IMR-90 (cell line): ENCODE measurements around the gene CAPN9. TPM values are rescaled to one million over a fixed set of nuclear protein-coding genes. Genes with fewer than 3 reads are reported as not detected.

Experiments
- ATAC-seq: fragments of 200-7000 bp; cut with Tn5 transposase; 2 replicates; pipeline ENCODE4 v1.9.1; 2020; ENCODE audit warnings: low read depth, mild to moderate bottlenecking, moderate library complexity
- BruUV-seq: library from RNA; stranded (reverse); fragments of 400-500 nt; replicated peaks from 2 replicates; lab custom pipeline; 2021; lab: Mats Ljungman, UMichigan
- CTCF ChIA-PET: fragments of 300-600 bp; formaldehyde crosslinking; extraction: SDS; loops from one replicate; lab custom pipeline; 2021; ENCODE audit warnings: antibody characterized with exemption; lab: Yijun Ruan, JAX
- POLR2A ChIA-PET: fragments of 300-600 bp; sonication (Branson Sonifier 250); formaldehyde crosslinking; loops from one replicate; lab custom pipeline; 2022; ENCODE audit warnings: antibody characterized with exemption; ENCODE audit not compliant: unreplicated experiment; lab: Charles Lee
- DNase-seq: peaks from one replicate; pipeline ENCODE4 v3.0.0; 2013
- H2AFZ ChIP-seq: replicated peaks from 2 replicates; pipeline ENCODE3; 2013; ENCODE audit warnings: low read length, mild to moderate bottlenecking; ENCODE audit not compliant: poor library complexity
- H2AK5ac ChIP-seq: 2 replicates; pipeline ENCODE4 v1.6.1; 2013; ENCODE audit warnings: low read depth, low read length, inconsistent platforms
- H2AK9ac ChIP-seq: replicated peaks from 2 replicates; pipeline ENCODE3; 2013; ENCODE audit warnings: mild to moderate bottlenecking, low read depth, low read length, moderate library complexity; ENCODE audit not compliant: poor library complexity
- H2BK120ac ChIP-seq: 2 replicates; pipeline ENCODE4 v1.6.1; 2013; ENCODE audit warnings: low read depth, low read length, inconsistent platforms
- H2BK15ac ChIP-seq: 3 replicates; pipeline ENCODE4 v1.6.1; 2013; ENCODE audit warnings: low read depth, low read length, inconsistent platforms
- H2BK20ac ChIP-seq: 2 replicates; pipeline ENCODE4 v1.6.1; 2013; ENCODE audit warnings: low read depth, mild to moderate bottlenecking, inconsistent platforms, low read length, moderate library complexity
- H2BK5ac ChIP-seq: 2 replicates; pipeline ENCODE4 v1.6.1; 2013; ENCODE audit warnings: mild to moderate bottlenecking, low read depth, low read length, inconsistent platforms; ENCODE audit not compliant: poor library complexity, severe bottlenecking
- H3K14ac ChIP-seq: replicated peaks from 2 replicates; pipeline ENCODE4 v1.6.1; 2013; ENCODE audit warnings: low read depth, low read length, inconsistent platforms
- H3K18ac ChIP-seq: 2 replicates; pipeline ENCODE4 v1.6.1; 2013; ENCODE audit warnings: low read depth, low read length, control low read depth
- H3K23ac ChIP-seq: 2 replicates; pipeline ENCODE4 v1.6.1; 2013; ENCODE audit warnings: low read depth, low read length, inconsistent platforms
- H3K27ac ChIP-seq: 2 replicates; pipeline ENCODE4 v1.5.1; 2013; ENCODE audit warnings: mild to moderate bottlenecking, control low read depth, low read length; ENCODE audit not compliant: insufficient read depth
- H3K27me3 ChIP-seq: 2 replicates; pipeline ENCODE4 v1.6.1; 2013; ENCODE audit warnings: low read length; ENCODE audit not compliant: control insufficient read depth, insufficient read depth
- H3K36me3 ChIP-seq: 2 replicates; pipeline ENCODE4 v1.6.1; 2013; ENCODE audit warnings: low read length, mixed read lengths; ENCODE audit not compliant: control insufficient read depth, insufficient read depth
- H3K4ac ChIP-seq: 2 replicates; pipeline ENCODE4 v1.6.1; 2013; ENCODE audit warnings: low read depth, low read length, inconsistent platforms
- H3K4me1 ChIP-seq: 2 replicates; pipeline ENCODE4 v1.6.1; 2013; ENCODE audit warnings: low read length, mixed read lengths; ENCODE audit not compliant: control insufficient read depth, insufficient read depth
- H3K4me2 ChIP-seq: 2 replicates; pipeline ENCODE4 v1.6.1; 2013; ENCODE audit warnings: low read depth, mild to moderate bottlenecking, control low read depth, low read length, moderate library complexity
- H3K4me3 ChIP-seq: 2 replicates; pipeline ENCODE4 v1.5.1; 2013; ENCODE audit warnings: low read depth, mild to moderate bottlenecking, control low read depth, low read length, moderate library complexity; ENCODE audit not compliant: insufficient read depth
- H3K56ac ChIP-seq: 2 replicates; pipeline ENCODE4 v1.6.1; 2013; ENCODE audit warnings: low read length, inconsistent platforms; ENCODE audit not compliant: insufficient read depth; ENCODE audit errors: extremely low read depth
- H3K79me1 ChIP-seq, 2 experiments: 2 replicates each; pipeline ENCODE4 v1.6.1; 2013; ENCODE audit warnings: low read length in 2 of 2, inconsistent platforms in 1 of 2, low read depth in 1 of 2
- H3K9ac ChIP-seq: 2 replicates; pipeline ENCODE4 v1.6.1; 2013; ENCODE audit warnings: low read depth, low read length, control low read depth
- H3K9me1 ChIP-seq: 2 replicates; pipeline ENCODE4 v1.6.1; 2013; ENCODE audit warnings: low read length, inconsistent platforms; ENCODE audit not compliant: insufficient read depth
- H3K9me3 ChIP-seq: 2 replicates; pipeline ENCODE4 v1.6.1; 2013; ENCODE audit warnings: low read length; ENCODE audit not compliant: control insufficient read depth, insufficient read depth
- H4K20me1 ChIP-seq: 2 replicates; pipeline ENCODE4 v1.6.1; 2013; ENCODE audit warnings: low read length, inconsistent platforms; ENCODE audit not compliant: insufficient read depth
- H4K5ac ChIP-seq: 2 replicates; pipeline ENCODE4 v1.6.1; 2013; ENCODE audit warnings: mild to moderate bottlenecking, low read depth, low read length, control low read depth
- H4K8ac ChIP-seq, 2 experiments: 2 replicates each; pipeline ENCODE4 v1.6.1; 2013; ENCODE audit warnings: low read depth in 2 of 2, low read length in 2 of 2, control low read depth in 1 of 2, inconsistent platforms in 1 of 2
- H4K91ac ChIP-seq: 2 replicates; pipeline ENCODE4 v1.6.1; 2013; ENCODE audit warnings: low read depth, low read length, inconsistent platforms; ENCODE audit not compliant: insufficient read depth
- BHLHE40 ChIP-seq: fragments of 150-350 bp; IDR thresholded peaks from 2 replicates; pipeline ENCODE4 v1.6.1; 2016; ENCODE audit warnings: mild to moderate bottlenecking, low read depth, low read length
- CEBPB ChIP-seq: IDR thresholded peaks from 2 replicates; pipeline ENCODE4 v1.6.1; 2012; ENCODE audit warnings: low read depth, low read length, improper control_type of control experiment
- MAFK ChIP-seq: IDR thresholded peaks from 2 replicates; pipeline ENCODE4 v1.6.1; 2012; ENCODE audit warnings: low read depth, low read length, improper control_type of control experiment
- MXI1 ChIP-seq: IDR thresholded peaks from 2 replicates; pipeline ENCODE4 v1.6.1; 2012; ENCODE audit warnings: low read depth, mild to moderate bottlenecking, low read length, moderate library complexity, borderline replicate concordance
- POLR2A ChIP-seq: IDR thresholded peaks from 2 replicates; pipeline ENCODE4 v1.6.1; 2012; ENCODE audit warnings: mild to moderate bottlenecking, low read depth, low read length
- RFX5 ChIP-seq: IDR thresholded peaks from 2 replicates; pipeline ENCODE4 v1.8.0; 2012; ENCODE audit warnings: low read depth, mild to moderate bottlenecking, low read length, moderate library complexity
- SMC3 ChIP-seq: fragments of 150-350 bp; IDR thresholded peaks from 2 replicates; pipeline ENCODE4 v1.6.1; 2016; ENCODE audit warnings: low read depth, mild to moderate bottlenecking, antibody characterized with exemption, low read length, moderate library complexity
- WGBS, 2 experiments: methylation state at CpG; one replicate each; pipeline versions ENCODE4 v1.1.5 to v1.1.7; 2013; ENCODE audit warnings: missing lambda C conversion rate in 2 of 2; ENCODE audit not compliant: insufficient read length in 1 of 2; ENCODE audit errors: extremely low coverage in 2 of 2; 5-methylcytosine and 5-hydroxymethylcytosine counted together
- dilution Hi-C: fragments of 300-500 bp; cut with HindIII; formaldehyde crosslinking; loops from one replicate; pipeline ENCODE4 v1.14.3; 2018; ENCODE audit warnings: low sequenced_read_pairs; ENCODE audit not compliant: unreplicated experiment
- in situ Hi-C: fragments of 300-500 bp; cut with MboI; formaldehyde crosslinking; loops from 3 replicates; pipeline ENCODE4 v1.14.3; 2019; ENCODE audit warnings: low sequenced_read_pairs, inconsistent platforms, mixed read lengths
- intact Hi-C: fragments of 100-400 bp; cut with micrococcal nuclease; formaldehyde crosslinking; loops from 2 replicates; pipeline ENCODE4 v1.10.0; 2022
- polyA plus RNA-seq, 3 experiments: library from polyadenylated mRNA; depleted of rRNA; stranded (reverse); fragments of >200 nt; gene quantifications; 2 replicates each; pipeline ENCODE4 v1.2.3, GENCODE V29; 2012; ENCODE audit warnings: low replicate concordance in 1 of 3
- total RNA-seq: library from RNA; depleted of rRNA; stranded (reverse); fragments of >200 nt; gene quantifications from 2 replicates; pipeline ENCODE4 v1.2.3, GENCODE V29; 2012
- TF ChIP-seq, protein P1 (sequence below): conservative IDR thresholded peaks from 2 replicates; pipeline ENCODE4 v1.5.1; 2012; ENCODE audit warnings: mild to moderate bottlenecking, low read depth, low read length, improper control_type of control experiment
- TF ChIP-seq, protein P2 (sequence below): fragments of 150-350 bp; IDR thresholded peaks from 2 replicates; pipeline ENCODE4 v1.6.1; 2016; ENCODE audit warnings: low read depth, mild to moderate bottlenecking, low read length, moderate library complexity, borderline replicate concordance

Gene CAPN9
- total and polyA plus RNA-seq, 2 of the 4 experiments (the other 2 are of a cell fraction) = not detected

DNA sequence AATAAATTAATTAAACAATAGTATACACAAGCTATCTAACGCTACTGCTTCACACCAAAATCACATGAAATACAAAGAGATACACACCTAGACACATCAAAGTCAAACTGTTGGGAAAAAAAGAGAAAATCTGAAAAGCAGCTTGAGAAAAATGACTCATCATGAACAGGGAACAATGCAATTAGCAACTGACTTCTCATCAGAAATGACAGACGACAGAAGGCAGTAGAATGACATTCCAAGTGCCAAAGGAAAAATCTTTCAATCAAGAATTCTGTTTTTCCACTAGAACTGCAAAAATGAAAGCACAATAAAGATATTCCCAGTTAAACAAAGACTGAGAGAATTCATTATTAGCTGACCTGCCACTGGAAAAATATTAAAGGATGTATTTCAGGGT is 57.2 kb downstream of the CAPN9 start:
- no CpG with 5 or more reads among the region's 2 CpGs for WGBS, 2 experiments
- Histone ChIP-seq H3K4me1 (no peaks in the 10 kb centered on the region), H3K4me3 (no peak overlapping the region), H2BK15ac (no peak overlapping the region), H3K23ac (no peak overlapping the region), H4K8ac (no peak overlapping the region), H3K36me3 (no peaks in the 10 kb centered on the region), H3K9me3 (no peaks in the 10 kb centered on the region), H3K9me1 (no peaks in the 10 kb centered on the region; the same call in 1 of the 2 replicates), H3K56ac (no peak overlapping the region), H4K20me1 (no peaks in the 10 kb centered on the region), H3K14ac (no peak overlapping the region), H2BK120ac (no peak overlapping the region), H3K27ac (no peak overlapping the region), H4K5ac (no peak overlapping the region), H3K4me2 (no peak overlapping the region), H2AK5ac (no peak overlapping the region), H2BK5ac (no peak overlapping the region), H2AFZ (no peak overlapping the region), H3K4ac (no peak overlapping the region), H4K91ac (no peak overlapping the region), H3K79me1 (no peaks in the 10 kb centered on the region), H3K27me3 (no peaks in the 10 kb centered on the region), H3K18ac (no peak overlapping the region), H2AK9ac (no peak overlapping the region), H2BK20ac (no peak overlapping the region), H3K9ac (no peak overlapping the region)
- in situ Hi-C loops = loop anchor here (5.0 kb wide), 1 partner anchor 103 kb away; no protein-coding TSS in a partner anchor
- DNase-seq = no peak
- ChIA-PET CTCF (interaction anchor here (0.5 kb wide), 1 partner anchor 17 kb away, joined by 3 read pairs; no protein-coding TSS in a partner anchor), POLR2A (no interaction called here)
- no TSS peak for BruUV-seq
- no peak for ATAC-seq
- intact Hi-C loops = no loop called here
- dilution Hi-C loops = no loop called here
- TF ChIP-seq RFX5 (no peak), MXI1 (no peak), POLR2A (no peak), CEBPB (no peak), BHLHE40 (no peak), MAFK (no peak), SMC3 (no peak)
- TF ChIP-seq, protein P1, sequence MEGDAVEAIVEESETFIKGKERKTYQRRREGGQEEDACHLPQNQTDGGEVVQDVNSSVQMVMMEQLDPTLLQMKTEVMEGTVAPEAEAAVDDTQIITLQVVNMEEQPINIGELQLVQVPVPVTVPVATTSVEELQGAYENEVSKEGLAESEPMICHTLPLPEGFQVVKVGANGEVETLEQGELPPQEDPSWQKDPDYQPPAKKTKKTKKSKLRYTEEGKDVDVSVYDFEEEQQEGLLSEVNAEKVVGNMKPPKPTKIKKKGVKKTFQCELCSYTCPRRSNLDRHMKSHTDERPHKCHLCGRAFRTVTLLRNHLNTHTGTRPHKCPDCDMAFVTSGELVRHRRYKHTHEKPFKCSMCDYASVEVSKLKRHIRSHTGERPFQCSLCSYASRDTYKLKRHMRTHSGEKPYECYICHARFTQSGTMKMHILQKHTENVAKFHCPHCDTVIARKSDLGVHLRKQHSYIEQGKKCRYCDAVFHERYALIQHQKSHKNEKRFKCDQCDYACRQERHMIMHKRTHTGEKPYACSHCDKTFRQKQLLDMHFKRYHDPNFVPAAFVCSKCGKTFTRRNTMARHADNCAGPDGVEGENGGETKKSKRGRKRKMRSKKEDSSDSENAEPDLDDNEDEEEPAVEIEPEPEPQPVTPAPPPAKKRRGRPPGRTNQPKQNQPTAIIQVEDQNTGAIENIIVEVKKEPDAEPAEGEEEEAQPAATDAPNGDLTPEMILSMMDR = no peak
- TF ChIP-seq, protein P2, sequence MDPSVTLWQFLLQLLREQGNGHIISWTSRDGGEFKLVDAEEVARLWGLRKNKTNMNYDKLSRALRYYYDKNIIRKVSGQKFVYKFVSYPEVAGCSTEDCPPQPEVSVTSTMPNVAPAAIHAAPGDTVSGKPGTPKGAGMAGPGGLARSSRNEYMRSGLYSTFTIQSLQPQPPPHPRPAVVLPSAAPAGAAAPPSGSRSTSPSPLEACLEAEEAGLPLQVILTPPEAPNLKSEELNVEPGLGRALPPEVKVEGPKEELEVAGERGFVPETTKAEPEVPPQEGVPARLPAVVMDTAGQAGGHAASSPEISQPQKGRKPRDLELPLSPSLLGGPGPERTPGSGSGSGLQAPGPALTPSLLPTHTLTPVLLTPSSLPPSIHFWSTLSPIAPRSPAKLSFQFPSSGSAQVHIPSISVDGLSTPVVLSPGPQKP = no peak
